Neural cell (in vitro differentiated cells): ENCODE data around the gene ALKBH8. TPM values are rescaled to one million over a fixed set of nuclear protein-coding genes. Genes with fewer than 3 reads are reported as not detected.
"Not testable (repeated sequence)": the region's sequence is repeated elsewhere in the genome, so short reads cannot be mapped to it uniquely, and the experiment has no call there.

Experiments used
- H2AFZ ChIP-seq: fragments of 200-600, 300-800 bp; sonication (generic), shearing (Covaris generic); 2 replicates; pipeline ENCODE4 v1.6.0; 2014; ENCODE audit warnings: low read depth, mild to moderate bottlenecking, antibody characterized with exemption, low read length, moderate library complexity
- H3F3A ChIP-seq: fragments of 200-600 bp; shearing (Covaris generic); 2 replicates; pipeline ENCODE4 v1.6.1; 2016; ENCODE audit warnings: mild to moderate bottlenecking, moderate library complexity, mixed read lengths, antibody characterized with exemption, low read length; ENCODE audit not compliant: insufficient read depth, poor library complexity, severe bottlenecking
- H3K27ac ChIP-seq: fragments of 200-600, 300-800 bp; sonication (generic), shearing (Covaris generic); 2 replicates; pipeline ENCODE4 v1.5.1; 2014; ENCODE audit warnings: mild to moderate bottlenecking, low read length, moderate library complexity
- H3K27me3 ChIP-seq: fragments of 300-800, 200-600 bp; sonication (generic), shearing (Covaris generic); 2 replicates; pipeline ENCODE4 v1.6.0; 2014; ENCODE audit warnings: mild to moderate bottlenecking, low read depth, low read length, moderate library complexity; ENCODE audit not compliant: insufficient read depth
- H3K36me3 ChIP-seq: fragments of 300-800, 200-600 bp; sonication (generic), shearing (Covaris generic); 2 replicates; pipeline ENCODE4 v1.5.1; 2014; ENCODE audit warnings: mild to moderate bottlenecking, antibody characterized with exemption, low read length, moderate library complexity; ENCODE audit not compliant: insufficient read depth
- H3K4me2 ChIP-seq: fragments of 300-800, 200-600 bp; sonication (generic), shearing (Covaris generic); 2 replicates; pipeline ENCODE4 v1.6.0; 2014; ENCODE audit warnings: mild to moderate bottlenecking, low read length
- H3K4me3 ChIP-seq: fragments of 300-800, 200-600 bp; sonication (generic), shearing (Covaris generic); 2 replicates; pipeline ENCODE4 v1.5.1; 2014; ENCODE audit warnings: mild to moderate bottlenecking, low read length, moderate library complexity
- H3K79me2 ChIP-seq: fragments of 200-600 bp; shearing (Covaris generic); replicated peaks from 2 replicates; pipeline ENCODE4 v1.6.0; 2014; ENCODE audit warnings: mild to moderate bottlenecking, low read length, moderate library complexity; ENCODE audit not compliant: insufficient read depth
- H3K9ac ChIP-seq: fragments of 300-800, 200-600 bp; sonication (generic), shearing (Covaris generic); 2 replicates; pipeline ENCODE4 v1.6.1; 2016; ENCODE audit warnings: mild to moderate bottlenecking, low read length, mixed read lengths
- H3K9me2 ChIP-seq: fragments of 200-600 bp; shearing (Covaris generic); 2 replicates; pipeline ENCODE4 v1.6.1; 2016; ENCODE audit warnings: mild to moderate bottlenecking, low read length, mixed read lengths; ENCODE audit not compliant: insufficient read depth
- H3K9me3 ChIP-seq: fragments of 200-600, 300-800 bp; sonication (generic), shearing (Covaris generic); 2 replicates; pipeline ENCODE4 v1.6.1; 2016; ENCODE audit warnings: mild to moderate bottlenecking, mixed run types, low read length, moderate library complexity, mixed read lengths
- H4K20me1 ChIP-seq: fragments of 200-600 bp; shearing (Covaris generic); 2 replicates; pipeline ENCODE4 v1.6.1; 2016; ENCODE audit warnings: mild to moderate bottlenecking, mixed run types; ENCODE audit not compliant: insufficient read depth
- EP300 ChIP-seq: fragments of 450-650 bp; conservative IDR thresholded peaks from 2 replicates; pipeline ENCODE4 v1.6.1; 2014; ENCODE audit warnings: antibody characterized with exemption, mild to moderate bottlenecking, moderate library complexity; ENCODE audit not compliant: poor library complexity, severe bottlenecking
- EZH2 ChIP-seq: fragments of 200-600, 300-800 bp; shearing (Covaris generic), sonication (generic); IDR thresholded peaks from 2 replicates; pipeline ENCODE4 v1.6.1; 2014; ENCODE audit warnings: antibody characterized with exemption, low read length, borderline replicate concordance, mild to moderate bottlenecking; ENCODE audit not compliant: insufficient read depth, poor library complexity, severe bottlenecking
- MXI1 ChIP-seq: fragments of 450-650 bp; conservative IDR thresholded peaks from 2 replicates; pipeline ENCODE4 v1.6.1; 2014; ENCODE audit warnings: antibody characterized with exemption, mild to moderate bottlenecking; ENCODE audit not compliant: poor library complexity, severe bottlenecking
- POLR2AphosphoS5 ChIP-seq: IDR thresholded peaks from 2 replicates; pipeline ENCODE4 v1.6.1; 2012
- RAD21 ChIP-seq: fragments of 450-650 bp; conservative IDR thresholded peaks from 2 replicates; pipeline ENCODE4 v1.6.1; 2014; ENCODE audit warnings: antibody characterized with exemption, mild to moderate bottlenecking, moderate library complexity
- SMC3 ChIP-seq: fragments of 450-650 bp; conservative IDR thresholded peaks from 2 replicates; pipeline ENCODE4 v1.6.1; 2014; ENCODE audit warnings: antibody characterized with exemption, mild to moderate bottlenecking, moderate library complexity; ENCODE audit not compliant: poor library complexity
- TAF1 ChIP-seq: IDR thresholded peaks from 2 replicates; pipeline ENCODE4 v1.6.1; 2012; ENCODE audit warnings: low read depth
- polyA plus RNA-seq: library from polyadenylated mRNA; depleted of rRNA; stranded (reverse); fragments of >200 nt; gene quantifications from 2 replicates; pipeline ENCODE4 v1.2.3, GENCODE V29; 2014
- TF ChIP-seq, protein P1 (sequence below): IDR thresholded peaks from 2 replicates; pipeline ENCODE4 v1.6.1; 2012; ENCODE audit warnings: borderline replicate concordance
- TF ChIP-seq, protein P2 (sequence below): fragments of 450-650 bp; IDR thresholded peaks from 2 replicates; pipeline ENCODE4 v1.5.1; 2014; ENCODE audit warnings: antibody characterized with exemption, mild to moderate bottlenecking, moderate library complexity; ENCODE audit not compliant: poor library complexity, severe bottlenecking

ALKBH8 gene
- polyA plus RNA-seq, 1 donor from 2014 or later = 7.6 TPM

DNA sequence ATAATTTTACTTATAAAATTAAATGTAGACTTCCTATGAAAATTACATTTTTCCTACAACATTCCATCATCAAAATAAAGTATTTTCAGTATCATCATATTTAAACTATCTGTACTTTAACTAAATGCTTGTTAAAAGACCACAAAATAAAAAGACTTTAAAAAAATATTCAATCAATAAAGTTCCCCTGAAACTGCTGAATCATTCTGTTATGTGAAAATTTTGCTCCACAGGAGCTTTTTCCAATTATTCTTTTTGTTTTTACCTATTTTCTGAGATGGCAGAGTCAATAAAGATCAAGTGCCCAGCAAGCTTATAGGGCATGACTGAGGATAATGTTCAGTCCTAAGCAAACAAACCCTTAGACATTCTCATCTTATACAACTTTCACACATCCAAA is 27.3 kb downstream of the ALKBH8 start:
- Histone ChIP-seq H4K20me1 (no peaks in the 10 kb centered on the region), H3K9me2 (no peaks in the 10 kb centered on the region), H3K9ac (no peak overlapping the region), H3K27ac (no peak overlapping the region), H3K9me3 (no peaks in the 10 kb centered on the region), H3K4me3 (no peak overlapping the region), H3K79me2 (no peaks in the 10 kb centered on the region), H2AFZ (no peak overlapping the region), H3K36me3 (peaks cover 7% of the 10 kb centered on the region), H3F3A (no peaks in the 10 kb centered on the region), H3K27me3 (no peaks in the 10 kb centered on the region), H3K4me2 (no peak overlapping the region)
- TF ChIP-seq, protein P1, sequence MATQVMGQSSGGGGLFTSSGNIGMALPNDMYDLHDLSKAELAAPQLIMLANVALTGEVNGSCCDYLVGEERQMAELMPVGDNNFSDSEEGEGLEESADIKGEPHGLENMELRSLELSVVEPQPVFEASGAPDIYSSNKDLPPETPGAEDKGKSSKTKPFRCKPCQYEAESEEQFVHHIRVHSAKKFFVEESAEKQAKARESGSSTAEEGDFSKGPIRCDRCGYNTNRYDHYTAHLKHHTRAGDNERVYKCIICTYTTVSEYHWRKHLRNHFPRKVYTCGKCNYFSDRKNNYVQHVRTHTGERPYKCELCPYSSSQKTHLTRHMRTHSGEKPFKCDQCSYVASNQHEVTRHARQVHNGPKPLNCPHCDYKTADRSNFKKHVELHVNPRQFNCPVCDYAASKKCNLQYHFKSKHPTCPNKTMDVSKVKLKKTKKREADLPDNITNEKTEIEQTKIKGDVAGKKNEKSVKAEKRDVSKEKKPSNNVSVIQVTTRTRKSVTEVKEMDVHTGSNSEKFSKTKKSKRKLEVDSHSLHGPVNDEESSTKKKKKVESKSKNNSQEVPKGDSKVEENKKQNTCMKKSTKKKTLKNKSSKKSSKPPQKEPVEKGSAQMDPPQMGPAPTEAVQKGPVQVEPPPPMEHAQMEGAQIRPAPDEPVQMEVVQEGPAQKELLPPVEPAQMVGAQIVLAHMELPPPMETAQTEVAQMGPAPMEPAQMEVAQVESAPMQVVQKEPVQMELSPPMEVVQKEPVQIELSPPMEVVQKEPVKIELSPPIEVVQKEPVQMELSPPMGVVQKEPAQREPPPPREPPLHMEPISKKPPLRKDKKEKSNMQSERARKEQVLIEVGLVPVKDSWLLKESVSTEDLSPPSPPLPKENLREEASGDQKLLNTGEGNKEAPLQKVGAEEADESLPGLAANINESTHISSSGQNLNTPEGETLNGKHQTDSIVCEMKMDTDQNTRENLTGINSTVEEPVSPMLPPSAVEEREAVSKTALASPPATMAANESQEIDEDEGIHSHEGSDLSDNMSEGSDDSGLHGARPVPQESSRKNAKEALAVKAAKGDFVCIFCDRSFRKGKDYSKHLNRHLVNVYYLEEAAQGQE = no peak
- TF ChIP-seq RAD21 = no peak
- TF ChIP-seq SMC3 = no peak
- TF ChIP-seq, protein P2, sequence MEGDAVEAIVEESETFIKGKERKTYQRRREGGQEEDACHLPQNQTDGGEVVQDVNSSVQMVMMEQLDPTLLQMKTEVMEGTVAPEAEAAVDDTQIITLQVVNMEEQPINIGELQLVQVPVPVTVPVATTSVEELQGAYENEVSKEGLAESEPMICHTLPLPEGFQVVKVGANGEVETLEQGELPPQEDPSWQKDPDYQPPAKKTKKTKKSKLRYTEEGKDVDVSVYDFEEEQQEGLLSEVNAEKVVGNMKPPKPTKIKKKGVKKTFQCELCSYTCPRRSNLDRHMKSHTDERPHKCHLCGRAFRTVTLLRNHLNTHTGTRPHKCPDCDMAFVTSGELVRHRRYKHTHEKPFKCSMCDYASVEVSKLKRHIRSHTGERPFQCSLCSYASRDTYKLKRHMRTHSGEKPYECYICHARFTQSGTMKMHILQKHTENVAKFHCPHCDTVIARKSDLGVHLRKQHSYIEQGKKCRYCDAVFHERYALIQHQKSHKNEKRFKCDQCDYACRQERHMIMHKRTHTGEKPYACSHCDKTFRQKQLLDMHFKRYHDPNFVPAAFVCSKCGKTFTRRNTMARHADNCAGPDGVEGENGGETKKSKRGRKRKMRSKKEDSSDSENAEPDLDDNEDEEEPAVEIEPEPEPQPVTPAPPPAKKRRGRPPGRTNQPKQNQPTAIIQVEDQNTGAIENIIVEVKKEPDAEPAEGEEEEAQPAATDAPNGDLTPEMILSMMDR = no peak
- no peak for TF ChIP-seq EZH2
- TF ChIP-seq TAF1 = no peak
- no peak for TF ChIP-seq EP300
- no peak for TF ChIP-seq MXI1
- no peak for TF ChIP-seq POLR2AphosphoS5

DNA sequence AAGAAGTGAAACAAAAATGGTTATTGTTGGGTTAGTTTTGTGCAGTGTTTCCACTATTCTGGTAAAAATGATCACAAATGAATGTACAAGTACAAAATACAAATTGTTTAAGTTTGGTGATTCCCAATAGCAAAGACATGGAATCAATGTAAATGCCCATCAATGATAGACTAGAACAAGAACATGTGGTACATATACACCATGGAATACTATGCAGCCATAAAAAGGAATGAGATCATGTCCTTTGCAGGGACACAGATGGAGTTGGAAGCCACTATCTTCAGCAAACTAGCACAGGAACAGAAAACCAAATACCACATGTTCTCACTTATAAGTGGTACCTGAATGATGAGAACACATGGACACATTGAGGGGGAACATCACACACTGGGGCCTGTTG is 28.4 kb downstream of the ALKBH8 start:
- not testable (repeated sequence) for H2AFZ ChIP-seq, H3K36me3 ChIP-seq, H3K9me2 ChIP-seq, H3K4me2 ChIP-seq, H3K79me2 ChIP-seq, H3K27ac ChIP-seq, H3K4me3 ChIP-seq, H3K27me3 ChIP-seq, H3K9me3 ChIP-seq, H3F3A ChIP-seq, H4K20me1 ChIP-seq, H3K9ac ChIP-seq

DNA sequence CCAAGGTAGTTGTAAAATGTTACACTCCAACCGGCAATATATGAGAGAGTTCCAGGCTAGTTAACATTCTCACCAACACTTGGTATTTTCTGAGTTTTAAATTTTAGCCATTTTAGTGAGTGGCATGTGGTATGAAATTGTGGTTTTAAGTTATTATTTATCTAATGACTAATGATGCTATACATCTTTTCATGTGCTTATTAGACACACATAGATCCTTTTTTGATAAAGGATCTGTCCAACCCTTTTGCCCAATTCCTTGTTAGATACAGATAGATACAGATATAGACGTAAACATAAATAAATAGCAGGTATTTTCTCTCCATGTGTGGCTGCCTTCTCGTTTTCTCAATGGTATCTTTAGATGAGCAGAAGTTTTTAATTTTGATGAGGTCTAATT is 39.3 kb downstream of the ALKBH8 start:
- Histone ChIP-seq H3K9me3 (no peaks in the 10 kb centered on the region), H3K9ac (no peak overlapping the region), H3K27me3 (no peaks in the 10 kb centered on the region), H3K9me2 (no peaks in the 10 kb centered on the region), H3K4me3 (no peak overlapping the region), H3F3A (no peaks in the 10 kb centered on the region), H4K20me1 (no peaks in the 10 kb centered on the region), H3K4me2 (no peak overlapping the region), H2AFZ (no peak overlapping the region), H3K79me2 (no peaks in the 10 kb centered on the region), H3K36me3 (no peaks in the 10 kb centered on the region), H3K27ac (no peak overlapping the region)
- TF ChIP-seq, protein P2 = no peak
- TF ChIP-seq TAF1 = no peak
- TF ChIP-seq POLR2AphosphoS5 = no peak
- TF ChIP-seq, protein P1 = no peak
- TF ChIP-seq SMC3 = no peak
- TF ChIP-seq MXI1 = no peak
- no peak for TF ChIP-seq EP300
- TF ChIP-seq EZH2 = no peak
- TF ChIP-seq RAD21 = no peak
